ENCODE measurements around the gene DYNLT2.

DYNLT2 gene

DNA sequence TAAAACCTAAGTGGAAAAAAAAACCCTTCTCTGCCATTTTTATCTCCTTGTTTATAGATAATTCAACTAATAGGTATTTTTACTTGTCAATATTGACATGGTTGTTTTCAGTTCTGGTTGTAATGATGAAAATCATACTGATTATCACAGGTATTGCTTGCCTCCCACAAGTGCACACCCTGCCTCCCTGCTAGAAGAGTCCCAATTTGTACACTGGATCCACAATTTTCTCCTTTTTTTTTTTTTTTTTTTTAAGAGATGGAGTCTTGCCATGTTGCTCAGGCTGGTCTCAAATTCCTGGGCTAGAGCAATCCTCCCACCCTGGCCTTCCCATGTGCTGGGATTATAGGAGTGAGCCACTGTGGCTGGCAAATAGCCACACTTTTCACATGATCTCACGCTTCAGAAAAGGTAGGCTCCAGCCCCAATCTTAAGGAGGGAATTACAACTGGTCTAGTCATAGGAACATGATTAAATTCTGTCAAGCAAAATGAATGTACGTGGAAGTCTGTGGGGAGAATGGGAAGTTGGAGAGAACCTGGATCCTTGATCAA is 12.3 kb downstream of the DYNLT2 start:
- DNase-seq (ENCODE audit: low read depth in 2 of 2, low spot score in 1 of 2), result no peak

- DNase-seq (ENCODE audit: low read depth in 2 of 2, low spot score in 1 of 2), result no peak
These were observed 13.0 kb downstream of the DYNLT2 start for GRCh38 chr6:169738204-169738975.

DNA sequence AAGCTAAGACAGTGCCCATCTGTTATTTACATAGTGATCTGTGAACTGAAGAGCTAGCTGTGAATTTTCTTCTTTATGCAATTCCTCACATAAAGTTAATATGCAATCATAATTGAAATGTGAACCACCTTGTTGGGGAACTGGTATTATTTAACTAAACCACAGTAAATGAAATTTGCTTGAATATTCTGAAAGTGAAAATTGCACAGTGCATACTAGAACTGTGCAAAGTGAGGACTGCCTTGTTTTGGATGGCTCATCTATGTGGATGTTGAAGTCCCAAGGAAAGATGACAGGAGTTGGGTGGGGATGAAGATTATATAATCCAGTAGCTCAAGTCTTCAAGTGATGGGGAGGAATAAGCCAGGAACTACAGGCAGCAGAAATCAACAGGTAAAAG is 21.4 kb downstream of the DYNLT2 start:
- no peak for DNase-seq (ENCODE audit: low read depth in 2 of 2, low spot score in 1 of 2)

- no peak for DNase-seq (ENCODE audit: low read depth in 2 of 2, low spot score in 1 of 2)
These were observed 24.4 kb downstream of the DYNLT2 start for GRCh38 chr6:169726963-169727362.

GRCh38 chr6:169726049-169726400 is 25.3 kb downstream of the DYNLT2 start:
- DNase-seq (ENCODE audit: low read depth in 2 of 2, low spot score in 1 of 2), result no peak

DNA sequence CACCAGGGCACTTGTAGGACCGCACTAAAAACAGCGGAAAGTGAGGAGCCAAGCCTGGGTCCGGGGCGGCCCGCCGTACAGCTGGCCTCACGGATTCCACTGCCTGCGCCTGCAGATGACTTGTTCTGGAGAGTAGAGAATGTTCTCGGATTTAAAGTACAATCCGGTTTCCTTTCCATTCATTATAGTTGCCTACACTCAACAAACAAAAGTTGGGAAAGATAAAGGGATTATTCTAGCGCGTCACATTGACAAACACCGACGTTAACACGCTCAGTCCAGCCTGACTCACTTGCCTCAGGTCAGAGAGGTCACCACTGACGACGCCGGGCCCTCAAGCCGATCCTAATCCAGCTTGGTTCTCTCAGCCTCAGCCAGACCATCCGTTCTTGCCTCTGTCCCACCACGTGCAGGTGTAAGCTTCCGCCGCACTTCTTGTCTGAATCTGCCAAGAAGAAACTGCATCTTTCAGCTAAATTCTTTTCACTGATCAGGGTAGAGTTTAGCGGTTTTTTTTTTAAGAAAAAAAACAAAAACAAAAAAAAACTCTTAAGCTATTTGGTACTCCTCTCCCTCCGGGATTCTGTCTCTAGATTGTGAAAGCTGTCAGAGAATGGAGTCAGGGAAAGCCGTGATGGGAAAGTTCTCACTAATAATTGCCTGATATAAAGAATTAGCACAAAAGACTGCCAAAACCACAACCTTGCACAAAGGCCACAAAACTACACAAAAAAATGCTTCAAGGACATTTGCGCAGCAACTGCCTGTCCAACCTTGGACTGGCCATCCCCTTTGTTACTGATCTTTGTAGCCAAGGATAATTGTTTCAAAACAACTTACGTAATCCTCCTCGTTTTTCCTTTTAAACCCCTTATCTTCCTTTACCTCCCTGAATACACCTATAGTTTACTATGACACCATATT is 26.0 kb downstream of the DYNLT2 start:
- DNase-seq (ENCODE audit: low read depth in 2 of 2, low spot score in 1 of 2), result no peak

- peak in 1 of 2 donors; percentile 41 for DNase-seq (ENCODE audit: low read depth in 2 of 2, low spot score in 1 of 2)
These were observed 26.8 kb downstream of the DYNLT2 start, which contains the start of gene PHF10 for GRCh38 chr6:169724494-169725124. PHF10 (minus strand) TSS chr6:169724500; CDS start chr6:169723931, 569 bp downstream.

GRCh38 chr6:169723991-169724493 is 27.3 kb downstream of the DYNLT2 start:
- peak in 1 of 2 donors; percentile 9 for DNase-seq (ENCODE audit: low read depth in 2 of 2, low spot score in 1 of 2)

DNA sequence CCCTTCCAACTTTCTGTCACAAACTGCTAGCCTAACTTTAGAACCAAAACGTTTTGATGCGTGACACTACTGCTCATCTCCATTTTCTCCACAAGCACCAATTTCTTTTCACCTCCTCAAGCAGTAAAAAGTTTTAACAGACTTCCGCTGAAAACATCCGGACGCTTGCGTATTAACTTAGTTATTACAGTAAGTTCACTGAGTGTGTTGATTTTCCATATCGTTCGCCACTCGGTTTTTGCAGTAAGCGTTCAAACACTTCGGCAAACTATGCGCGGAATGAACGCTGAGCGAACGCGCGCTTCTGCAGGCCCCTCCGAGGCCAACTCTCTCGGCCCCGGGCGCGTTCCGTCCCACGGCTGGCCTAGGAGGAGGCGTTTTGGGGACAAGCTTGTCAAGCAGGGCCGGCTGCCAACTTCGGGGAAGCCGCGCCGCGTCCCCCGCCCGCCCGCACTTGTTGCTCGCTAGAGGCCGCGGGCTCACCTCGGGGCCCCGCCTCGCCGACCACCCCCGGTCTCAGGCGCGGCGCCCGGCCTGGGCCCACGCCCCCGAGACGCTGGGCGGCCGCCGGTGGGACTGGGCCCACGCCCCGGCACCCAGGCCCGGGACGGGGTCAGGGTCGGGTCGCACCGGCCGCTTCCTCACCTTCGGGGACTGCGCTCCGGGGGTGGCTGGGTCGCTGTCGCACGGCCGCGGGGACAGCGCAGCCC is 28.0 kb downstream of the DYNLT2 start:
- DNase-seq (ENCODE audit: low read depth in 2 of 2, low spot score in 1 of 2), result peak in 1 of 2 donors; percentile 40

DNA sequence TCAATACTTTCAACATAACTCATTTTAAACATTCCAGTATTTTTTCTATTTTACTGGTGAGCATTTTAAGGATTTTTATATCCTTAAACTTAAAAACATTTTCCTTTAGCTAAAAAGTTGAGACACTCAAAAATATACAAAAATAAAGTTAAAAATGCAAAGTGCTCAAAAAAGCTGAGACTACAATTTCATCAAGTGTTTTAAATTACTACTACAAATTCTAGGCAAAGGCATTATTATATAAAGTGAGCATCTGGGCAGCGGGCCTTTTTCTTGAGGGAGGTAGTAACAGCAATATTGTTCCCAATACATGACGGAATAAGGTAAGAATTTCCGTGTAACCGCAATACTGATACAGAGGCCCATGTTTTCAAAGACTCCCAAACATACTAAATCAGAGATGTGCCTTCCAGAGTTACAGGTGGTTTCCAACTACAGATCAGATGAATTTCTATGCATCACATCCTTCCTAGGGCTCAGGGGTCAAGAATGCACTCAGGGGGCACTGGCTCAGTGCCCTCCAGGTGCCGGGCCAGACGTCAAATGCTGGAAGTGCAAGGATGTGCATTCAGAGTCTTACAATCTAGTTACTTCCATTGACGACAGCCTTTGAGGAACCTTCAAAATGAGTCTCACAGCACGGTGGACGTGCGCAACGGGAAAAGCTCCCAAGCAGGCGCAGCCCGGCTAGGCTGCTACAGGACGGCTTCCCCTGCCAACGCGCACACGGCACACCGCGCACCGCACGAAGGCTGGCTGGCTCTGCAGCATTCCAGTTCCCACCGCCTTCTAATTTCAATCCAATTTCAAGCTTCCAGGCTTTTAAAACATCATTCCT is 28.8 kb downstream of the DYNLT2 start:
- DNase-seq (ENCODE audit: low read depth in 2 of 2, low spot score in 1 of 2), result peak in 1 of 2 donors; percentile 13

DNA sequence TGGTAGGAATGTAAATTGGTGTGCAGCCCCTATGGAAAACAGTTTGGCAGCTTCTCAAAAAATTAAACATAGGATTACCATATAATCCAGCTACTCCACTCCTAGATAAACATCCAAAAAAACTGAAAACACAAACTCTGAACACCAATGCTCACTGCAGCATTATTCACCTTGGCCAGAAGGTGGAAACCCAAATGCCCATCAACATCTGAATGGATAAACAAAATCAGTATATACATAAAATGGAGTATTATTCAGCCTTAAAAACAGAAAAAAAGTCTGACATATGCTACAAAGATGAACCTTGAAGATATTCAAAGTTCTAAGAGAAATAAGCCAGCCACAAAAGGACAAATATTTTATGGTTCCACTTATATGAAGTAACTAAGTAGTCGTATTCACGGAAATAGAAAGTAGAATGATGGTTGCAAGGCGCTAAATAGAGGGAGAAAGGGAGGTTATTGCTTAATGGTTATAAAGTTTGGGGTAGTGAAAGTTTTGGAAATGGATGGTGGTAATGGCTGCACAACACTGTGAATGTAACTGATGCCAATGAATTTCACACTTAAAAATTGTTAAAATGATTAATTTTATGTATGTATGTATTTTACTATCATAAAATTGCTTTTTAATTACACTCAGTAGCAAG is 31.0 kb downstream of the DYNLT2 start:
- DNase-seq (ENCODE audit: low read depth in 2 of 2, low spot score in 1 of 2), result no peak

DNA sequence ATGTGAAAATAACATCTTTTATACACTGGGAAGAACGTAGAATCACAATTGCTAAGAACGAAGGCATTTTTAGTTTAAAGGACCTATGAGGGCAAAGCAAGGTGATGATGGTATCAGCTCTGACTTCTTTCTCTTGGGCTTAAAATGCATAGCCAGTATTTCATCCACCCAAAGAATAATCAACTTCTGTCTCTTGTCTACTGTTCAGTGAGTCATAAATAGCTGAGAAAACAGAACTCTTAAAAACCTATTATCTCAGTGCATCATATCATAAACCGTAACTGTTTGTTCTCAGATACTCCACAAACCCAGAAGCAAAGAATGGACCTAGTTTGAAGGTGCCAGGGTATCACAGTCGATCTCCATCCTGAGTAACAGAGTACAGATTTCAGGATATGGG is 32.3 kb downstream of the DYNLT2 start:
- DNase-seq (ENCODE audit: low read depth in 2 of 2, low spot score in 1 of 2), result no peak

DNA sequence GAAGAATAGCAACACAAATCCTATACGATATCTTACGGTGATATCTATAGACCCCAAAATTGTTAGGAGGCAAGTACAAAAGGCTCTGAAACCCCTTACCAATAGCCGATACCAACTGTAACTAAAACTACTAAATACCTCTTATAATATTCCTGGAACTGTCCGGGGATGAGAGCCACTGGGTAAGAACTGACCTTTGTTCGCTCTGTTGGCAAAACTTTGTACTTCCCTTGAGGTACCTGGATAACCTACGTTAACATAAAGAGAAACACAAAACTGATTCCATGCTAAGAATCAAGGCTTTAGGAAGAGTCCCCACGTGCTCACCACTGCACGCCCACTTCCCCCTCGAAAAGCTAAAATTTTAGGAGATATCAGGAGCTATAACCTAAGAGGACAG is 36.8 kb downstream of the DYNLT2 start:
- DNase-seq (ENCODE audit: low read depth in 2 of 2, low spot score in 1 of 2), result no peak

DNA sequence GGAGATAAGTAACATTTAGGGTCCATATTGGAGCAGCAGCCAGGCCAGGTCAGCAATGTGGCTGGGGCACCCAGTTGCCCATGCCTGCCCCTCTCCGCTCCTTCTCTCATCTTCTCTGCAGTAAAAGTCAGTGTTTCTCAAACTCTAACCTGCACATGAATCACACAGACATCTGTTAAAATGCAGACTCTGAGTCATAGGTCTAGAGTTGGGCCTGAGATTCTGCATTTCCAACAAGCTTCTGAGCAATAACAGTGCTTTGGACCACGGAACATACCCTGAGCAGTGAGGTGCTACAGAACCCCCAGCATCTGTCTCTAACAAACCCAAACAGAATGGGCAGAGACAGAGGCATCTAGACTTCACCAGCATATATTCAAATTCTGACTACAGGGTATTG is 37.2 kb downstream of the DYNLT2 start:
- DNase-seq (ENCODE audit: low read depth in 2 of 2, low spot score in 1 of 2), result no peak

- DNase-seq (ENCODE audit: low read depth in 2 of 2, low spot score in 1 of 2), result no peak
These were observed 41.4 kb downstream of the DYNLT2 start for GRCh38 chr6:169710009-169710408.

- DNase-seq (ENCODE audit: low read depth in 2 of 2, low spot score in 1 of 2), result no peak
These were observed 42.1 kb downstream of the DYNLT2 start for GRCh38 chr6:169709293-169709692.

GRCh38 chr6:169707772-169708171 is 43.6 kb downstream of the DYNLT2 start:
- no peak for DNase-seq (ENCODE audit: low read depth in 2 of 2, low spot score in 1 of 2)

DNA sequence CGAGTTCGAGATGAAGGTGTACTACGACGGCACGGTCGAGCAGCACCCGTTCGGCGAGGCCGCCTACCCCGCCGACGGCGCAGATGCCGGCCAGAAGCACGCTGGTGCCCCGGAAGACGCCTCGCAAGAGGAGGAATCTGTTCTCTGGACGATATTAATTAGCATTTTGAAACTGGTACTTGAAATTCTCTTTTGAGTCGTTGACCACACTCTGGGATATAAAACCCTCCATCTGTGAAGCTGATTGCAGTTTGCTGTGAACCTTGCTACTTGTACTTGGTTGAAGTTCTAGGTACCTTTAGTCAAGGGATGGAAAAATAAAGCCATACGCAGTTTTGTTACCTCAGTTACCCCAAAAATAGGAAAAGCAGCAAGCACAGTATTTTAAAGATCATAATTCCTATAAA is 48.5 kb downstream of the DYNLT2 start:
- DNase-seq (ENCODE audit: low read depth in 2 of 2, low spot score in 1 of 2), result no peak

Measured in stimulated activated CD8-positive, alpha-beta memory T cell treated with anti-CD3 and anti-CD28 coated beads, Interleukin-4, amount 100 ng/mL, for 1 hour (primary cell).